SK-N-MC (cell line): ENCODE measurements around the gene TRAPPC8.
"Not testable (repeated sequence)": the region's sequence is repeated elsewhere in the genome, so short reads cannot be mapped to it uniquely, and the experiment has no call there.

ENCODE experiments used
- EZH2 ChIP-seq: fragments of 200-600 bp; sonication (generic); IDR thresholded peaks from one replicate; pipeline ENCODE4 v1.6.1; 2017; ENCODE audit warnings: antibody characterized with exemption
- POLR2AphosphoS5 ChIP-seq: IDR thresholded peaks from 2 replicates; pipeline ENCODE4 v1.6.1; 2012; ENCODE audit warnings: mild to moderate bottlenecking, low read depth, low read length, borderline replicate concordance

- not testable (repeated sequence) for TF ChIP-seq EZH2, POLR2AphosphoS5
Observed at GRCh38 chr18:31810336-31811130, 132.4 kb downstream of the TRAPPC8 start.
